CD4-positive, alpha-beta T cell treated with Interleukin-15 for 1 hour (primary cell): ENCODE data around the gene RGS17.
"Not testable (repeated sequence)": the region's sequence is repeated elsewhere in the genome, so short reads cannot be mapped to it uniquely, and the experiment has no call there.

ENCODE experiments used
- DNase-seq: peaks from one replicate; pipeline ENCODE4 v3.0.0-alpha.2; 2020

The RGS17 gene

DNA sequence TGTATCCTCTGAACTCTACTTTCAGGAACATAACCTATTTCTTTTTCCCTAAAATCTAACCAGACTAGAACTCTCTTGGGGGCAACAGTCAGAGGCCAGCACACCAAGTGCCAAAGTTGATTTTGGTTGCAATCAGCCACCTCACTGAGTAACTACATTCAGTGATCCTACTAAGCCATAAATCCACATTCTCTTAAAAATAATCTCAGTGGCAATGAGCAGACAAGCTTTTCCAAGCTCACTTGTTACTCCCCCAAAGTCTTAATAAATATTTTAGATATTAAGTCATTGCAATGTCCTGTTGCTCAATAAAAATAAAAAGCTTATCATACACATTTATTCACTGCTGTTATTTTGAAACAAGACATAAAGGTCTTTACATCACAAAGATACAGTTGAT lies 9.8 kb downstream of the RGS17 start:
- DNase-seq = no peak

GRCh38 chr6:153117986-153118879 lies 12.8 kb downstream of the RGS17 start:
- no peak for DNase-seq

- DNase-seq = not testable (repeated sequence)
Measured at GRCh38 chr6:153111082-153111481, 20.0 kb downstream of the RGS17 start.

- DNase-seq = not testable (repeated sequence)
Measured at GRCh38 chr6:153110612-153111011, 20.5 kb downstream of the RGS17 start.

- DNase-seq = no peak
Measured at GRCh38 chr6:153108315-153108714, 22.8 kb downstream of the RGS17 start.

DNA sequence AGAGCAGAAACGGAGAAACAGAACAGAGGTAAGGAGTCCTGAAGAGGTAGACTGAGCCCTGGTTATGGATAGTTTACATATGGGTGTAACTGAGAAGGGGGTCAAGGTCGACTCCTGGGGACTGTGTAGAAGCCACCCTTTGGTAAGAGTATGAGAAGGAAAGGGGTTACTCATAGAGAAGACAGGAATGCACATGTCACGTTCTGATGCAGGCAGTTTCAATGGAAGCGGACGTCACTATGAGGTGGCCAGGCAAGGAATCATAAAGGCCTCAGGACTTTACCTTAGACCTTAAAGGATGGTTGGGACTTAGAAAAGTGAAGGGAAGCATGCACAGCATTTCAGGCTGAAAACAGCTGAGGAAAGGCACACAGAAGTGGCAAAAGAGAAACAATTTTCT lies 25.1 kb downstream of the RGS17 start:
- no peak for DNase-seq

- DNase-seq = no peak
Measured at GRCh38 chr6:153104220-153104619, 26.9 kb downstream of the RGS17 start.

DNA sequence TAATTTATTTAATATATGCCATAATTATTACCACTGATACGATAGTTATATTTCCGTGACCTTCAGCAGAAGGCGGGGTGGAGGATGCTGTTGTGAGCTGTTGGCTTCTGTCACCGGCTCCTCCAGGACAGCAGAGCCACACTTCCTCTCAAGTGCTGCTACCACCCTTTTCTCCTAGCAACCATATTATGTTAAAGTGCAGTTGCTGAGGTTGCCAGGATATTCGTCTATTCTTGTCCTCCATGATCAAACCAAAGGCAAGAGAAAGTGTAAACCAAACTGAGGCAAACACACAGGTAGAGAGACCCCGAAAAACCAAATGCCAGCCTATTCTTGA lies 27.8 kb downstream of the RGS17 start:
- no peak for DNase-seq

DNA sequence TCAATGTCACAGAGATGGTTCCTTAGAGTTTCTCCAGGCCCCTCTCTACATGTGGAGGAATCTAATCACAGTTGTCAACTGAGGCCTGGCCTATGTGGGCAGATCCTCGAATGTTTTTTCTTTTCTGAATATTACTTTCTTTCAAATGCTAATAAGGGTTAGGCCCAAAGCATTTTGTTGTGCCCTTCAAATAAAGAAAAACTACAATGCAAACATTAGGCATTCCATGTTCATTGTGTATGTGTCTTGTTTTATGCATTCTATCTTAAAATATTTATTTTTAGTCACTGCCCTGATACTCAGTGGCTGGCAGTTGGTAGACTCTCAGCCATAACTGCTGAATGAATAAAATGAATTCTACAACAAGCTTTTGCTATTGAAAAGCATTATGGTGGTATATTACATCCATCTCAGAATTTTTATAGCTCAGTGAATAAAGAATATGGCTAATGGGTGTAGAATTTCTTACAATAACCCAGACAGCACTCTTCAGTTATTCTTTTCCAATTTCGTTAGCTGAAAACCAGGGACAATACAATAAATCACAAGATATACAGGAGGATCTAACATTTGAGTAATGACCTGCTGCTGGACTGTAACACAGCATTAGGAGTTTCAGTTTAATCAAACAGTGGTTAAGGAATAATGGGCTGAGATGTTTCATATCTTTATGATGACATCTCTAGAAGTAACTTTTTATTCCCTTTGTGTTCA lies 28.3 kb downstream of the RGS17 start:
- DNase-seq = no peak

- no peak for DNase-seq
Measured at GRCh38 chr6:153101461-153101860, 29.6 kb downstream of the RGS17 start.

- no peak for DNase-seq
Measured at GRCh38 chr6:153099636-153100035, 31.4 kb downstream of the RGS17 start.

- no peak for DNase-seq
Measured at GRCh38 chr6:153096792-153097191, 34.3 kb downstream of the RGS17 start.

GRCh38 chr6:153096031-153096430 lies 35.1 kb downstream of the RGS17 start:
- no peak for DNase-seq

- no peak for DNase-seq
Measured at GRCh38 chr6:153092082-153093013, 38.7 kb downstream of the RGS17 start.

DNA sequence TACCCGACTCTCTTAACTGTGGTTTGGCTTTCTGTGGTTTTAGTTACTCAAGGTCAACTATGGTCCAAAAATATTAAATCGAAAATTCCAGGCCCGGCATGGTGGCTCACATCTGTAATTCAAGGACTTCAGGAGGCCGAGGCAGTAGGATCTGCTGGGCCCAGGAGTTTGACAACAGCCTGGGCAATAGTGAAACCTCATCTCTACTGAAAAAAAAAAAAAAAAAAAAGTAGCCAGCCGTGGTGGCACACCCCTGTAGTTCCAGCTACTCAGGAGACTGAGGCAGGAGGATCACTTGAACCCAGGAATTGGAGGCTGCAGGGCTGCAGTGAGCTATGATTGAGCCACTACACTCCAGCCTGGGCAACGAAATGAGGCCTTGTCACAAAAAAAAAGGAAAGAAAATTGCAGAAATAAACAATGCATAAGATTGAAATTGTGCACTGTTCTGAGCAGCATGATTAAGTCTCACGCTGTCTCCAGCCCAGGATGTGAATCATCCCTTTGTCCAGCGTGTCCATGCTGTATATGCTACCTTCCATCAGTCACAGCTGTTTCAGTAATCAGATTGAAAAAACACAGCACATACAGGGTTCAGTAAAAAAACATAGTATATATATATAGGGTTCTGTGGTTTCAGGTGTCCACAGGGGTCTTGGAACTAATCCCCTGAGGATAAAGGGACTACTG lies 40.7 kb downstream of the RGS17 start:
- no peak for DNase-seq

GRCh38 chr6:153088796-153089195 lies 42.3 kb downstream of the RGS17 start:
- DNase-seq = no peak

- no peak for DNase-seq
Measured at GRCh38 chr6:153087436-153087835, 43.6 kb downstream of the RGS17 start.

DNA sequence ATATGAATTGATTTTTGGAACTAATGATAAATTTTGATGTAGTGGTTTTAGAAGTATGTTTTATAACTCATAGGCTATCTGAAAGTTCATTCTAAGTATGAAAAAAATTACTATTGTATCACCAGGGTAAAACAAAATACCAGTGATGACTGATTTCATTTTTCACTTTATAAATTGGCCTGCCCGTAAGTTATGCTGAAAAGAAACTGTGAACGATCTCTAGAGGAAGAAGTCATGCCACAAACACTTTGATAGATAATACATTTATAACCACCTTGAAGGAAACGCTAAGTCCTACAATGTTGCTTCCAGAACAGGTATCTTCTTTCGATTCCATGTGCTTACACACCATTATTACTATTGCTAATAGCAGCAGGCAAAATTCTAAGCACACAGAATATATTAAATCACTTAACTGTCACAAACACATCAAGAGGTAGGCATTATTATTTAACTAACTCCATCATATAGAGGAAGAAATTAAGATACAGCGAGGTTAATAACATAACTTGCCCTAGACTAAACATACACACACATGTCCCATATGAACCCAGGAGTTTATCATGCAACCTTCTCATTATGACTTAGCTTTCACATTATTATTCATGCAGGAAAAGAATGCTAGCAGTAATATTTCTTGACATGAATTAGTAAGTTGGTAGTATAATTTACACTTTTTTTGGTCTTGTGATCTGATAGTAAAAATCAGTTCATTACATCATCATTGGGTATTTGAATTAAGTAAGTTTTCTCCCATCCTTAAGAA lies 44.7 kb downstream of the RGS17 start:
- DNase-seq = no peak

DNA sequence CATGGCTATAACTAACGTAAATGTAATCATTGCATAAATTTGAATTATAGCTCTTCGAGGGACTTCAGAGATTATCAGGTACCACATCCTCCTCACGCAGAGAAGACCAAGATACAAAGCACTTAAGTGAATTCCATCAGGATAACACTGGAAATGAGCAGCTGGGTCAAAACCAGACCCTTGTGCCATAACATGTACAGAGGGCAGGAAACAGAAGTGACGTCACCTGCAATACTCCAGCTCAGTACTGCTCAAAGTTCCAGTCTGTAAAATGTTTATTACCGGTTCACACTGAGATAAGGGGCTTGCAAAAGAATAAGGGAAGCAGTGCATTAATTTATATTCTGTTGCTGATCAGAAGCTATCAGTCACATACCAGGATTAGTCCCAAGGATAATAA lies 45.8 kb downstream of the RGS17 start:
- no peak for DNase-seq

GRCh38 chr6:153084393-153084792 lies 46.7 kb downstream of the RGS17 start:
- DNase-seq = no peak

DNA sequence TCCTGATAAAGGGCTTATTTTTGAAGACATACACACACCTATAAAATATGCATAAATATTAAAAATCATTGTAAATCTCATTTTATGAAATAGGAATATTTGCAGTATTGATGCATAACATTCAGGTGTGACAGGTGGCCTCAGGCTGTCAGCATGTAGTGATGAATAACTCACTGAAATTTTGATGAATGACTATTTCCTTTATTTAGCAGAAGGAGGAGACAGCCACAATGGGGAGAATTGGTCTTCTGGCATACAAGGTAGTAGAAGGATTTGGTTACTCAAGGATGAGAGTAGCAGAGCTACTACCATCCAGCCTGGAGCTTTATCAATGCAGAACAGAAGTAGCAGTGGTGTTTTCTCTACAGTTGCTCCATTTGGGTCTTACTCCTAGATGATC lies 47.2 kb downstream of the RGS17 start:
- no peak for DNase-seq

DNA sequence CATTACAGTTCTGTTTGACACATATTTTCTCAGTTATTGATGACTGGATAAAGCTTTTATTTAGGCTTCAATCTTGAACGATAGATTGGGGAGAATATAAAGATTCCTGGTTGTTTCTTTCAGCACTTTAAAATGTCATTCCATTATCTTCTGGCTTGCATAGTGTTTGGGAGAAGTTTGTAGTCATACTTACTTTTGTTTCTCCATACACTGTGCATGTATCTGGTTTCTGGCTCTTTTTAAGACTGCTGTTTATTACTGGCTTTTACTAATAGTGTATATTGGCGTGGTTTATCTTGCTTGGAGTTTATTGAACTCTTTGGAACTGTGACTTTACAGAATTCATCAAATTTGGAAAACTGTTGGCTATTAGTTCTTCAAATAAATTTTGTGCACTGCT lies 49.2 kb downstream of the RGS17 start:
- no peak for DNase-seq
